ENCODE results near the gene UCK1. TPM values are rescaled to one million over a fixed set of nuclear protein-coding genes. Genes with fewer than 3 reads are reported as not detected.

Gene UCK1
- total RNA-seq, 6 donors from 2014 or later, result 27.8 to 36.7 (median 29.4) TPM

- 91 to 100% methylated on average over 3 to 8 of the region's 8 CpGs for WGBS, 2 donors
- DNase-seq (peak in 1 of 2 donors; percentile 70), ATAC-seq (ENCODE audit: low FRiP score in 2 of 2) (peak; percentile 24 to 66)
- Histone ChIP-seq H3K36me3 (peaks cover 0 to 34% (median 13%) of the 10 kb centered on the region in 4 donors), H3K27me3 (no peaks in the 10 kb centered on the region), H3K9me3 (no peaks in the 10 kb centered on the region), H3K4me3 (no peak overlapping the region), H3K4me1 (no peaks in the 10 kb centered on the region), H3K27ac (no peak overlapping the region)
- TF ChIP-seq POLR2AphosphoS5 (IDR thresholded peaks at IDR 0.05), result no peak
- no peak for TF ChIP-seq CTCF (IDR thresholded peaks at IDR 0.05)
- TF ChIP-seq POLR2A (IDR thresholded peaks at IDR 0.05), result no peak
- no peak for TF ChIP-seq EP300 (IDR thresholded peaks at IDR 0.05)
Measured at GRCh38 chr9:131567910-131568309, 36.8 kb upstream of the UCK1 start.

GRCh38 chr9:131566158-131566557, 35.1 kb upstream of the UCK1 start:
- no peak for TF ChIP-seq CTCF (IDR thresholded peaks at IDR 0.05)
- TF ChIP-seq POLR2AphosphoS5 (IDR thresholded peaks at IDR 0.05), result no peak
- no peak for TF ChIP-seq POLR2A (IDR thresholded peaks at IDR 0.05)
- no peak for TF ChIP-seq EP300 (IDR thresholded peaks at IDR 0.05)
- no peak overlapping the region for H3K27ac ChIP-seq
- no peak overlapping the region for H3K4me3 ChIP-seq
- H3K27me3 ChIP-seq, result no peaks in the 10 kb centered on the region
- H3K4me1 ChIP-seq, result no peaks in the 10 kb centered on the region
- no peak for DNase-seq
- peaks cover 0 to 18% (median 5%) of the 10 kb centered on the region in 4 donors for H3K36me3 ChIP-seq
- WGBS, 2 donors, result 99 to 100% methylated on average over 3 of the region's 3 CpGs
- H3K9me3 ChIP-seq, result no peaks in the 10 kb centered on the region
- no peak for ATAC-seq (ENCODE audit: low FRiP score in 2 of 2)

- Histone ChIP-seq H3K9me3 (no peaks in the 10 kb centered on the region), H3K27ac (no peak overlapping the region), H3K4me1 (no peaks in the 10 kb centered on the region), H3K27me3 (no peaks in the 10 kb centered on the region), H3K4me3 (no peak overlapping the region), H3K36me3 (peaks cover 0 to 12% (median 5%) of the 10 kb centered on the region in 4 donors)
- 77 to 96% methylated on average over 5 of the region's 5 CpGs for WGBS, 2 donors
- ATAC-seq (ENCODE audit: low FRiP score in 2 of 2), result no peak
- TF ChIP-seq POLR2AphosphoS5 (IDR thresholded peaks at IDR 0.05), result no peak
- TF ChIP-seq POLR2A (IDR thresholded peaks at IDR 0.05), result no peak
- TF ChIP-seq EP300 (IDR thresholded peaks at IDR 0.05), result no peak
- no peak for TF ChIP-seq CTCF (IDR thresholded peaks at IDR 0.05)
- no peak for DNase-seq
Measured at GRCh38 chr9:131565369-131565768, 34.3 kb upstream of the UCK1 start.

GRCh38 chr9:131562032-131562959, 31.2 kb upstream of the UCK1 start:
- DNase-seq (no peak), ATAC-seq (ENCODE audit: low FRiP score in 2 of 2) (no peak)
- Histone ChIP-seq H3K27me3 (no peaks in the 10 kb centered on the region), H3K4me3 (no peak overlapping the region), H3K27ac (no peak overlapping the region), H3K9me3 (no peaks in the 10 kb centered on the region), H3K4me1 (no peaks in the 10 kb centered on the region), H3K36me3 (no peaks in the 10 kb centered on the region)
- WGBS, 2 donors, result 66% methylated on average over 8 to 9 of the region's 9 CpGs
- TF ChIP-seq EP300 (IDR thresholded peaks at IDR 0.05) (no peak), POLR2AphosphoS5 (IDR thresholded peaks at IDR 0.05) (no peak), POLR2A (IDR thresholded peaks at IDR 0.05) (no peak), CTCF (IDR thresholded peaks at IDR 0.05) (no peak)
